GM10248 (cell line): ENCODE data around the gene GRAMD1B.
A peak's percentile ranks its signal among the peaks of the same experiment; 100 is the strongest.

ENCODE experiments used
- CTCF ChIA-PET: fragments of 300-600 bp; sonication (Branson Sonifier 250); formaldehyde crosslinking; extraction: SDS; loops from one replicate; lab custom pipeline; 2021; ENCODE audit warnings: antibody characterized with exemption; lab: Yijun Ruan, JAX
- POLR2A ChIA-PET: fragments of 350-650 bp; sonication (Branson Sonifier 250); formaldehyde crosslinking; extraction: SDS; loops from one replicate; lab custom pipeline; 2020; ENCODE audit warnings: antibody characterized with exemption; lab: Yijun Ruan, JAX
- DNase-seq: peaks from one replicate; pipeline ENCODE4 v3.0.0; 2012; ENCODE audit errors: extremely low spot score
- TF ChIP-seq, protein P1 (sequence below): IDR thresholded peaks from 2 replicates; pipeline ENCODE4 v1.5.1; 2012; ENCODE audit warnings: mild to moderate bottlenecking, low read depth; ENCODE audit errors: extremely low read depth, missing control alignments, control extremely low read depth

The GRAMD1B gene

DNA sequence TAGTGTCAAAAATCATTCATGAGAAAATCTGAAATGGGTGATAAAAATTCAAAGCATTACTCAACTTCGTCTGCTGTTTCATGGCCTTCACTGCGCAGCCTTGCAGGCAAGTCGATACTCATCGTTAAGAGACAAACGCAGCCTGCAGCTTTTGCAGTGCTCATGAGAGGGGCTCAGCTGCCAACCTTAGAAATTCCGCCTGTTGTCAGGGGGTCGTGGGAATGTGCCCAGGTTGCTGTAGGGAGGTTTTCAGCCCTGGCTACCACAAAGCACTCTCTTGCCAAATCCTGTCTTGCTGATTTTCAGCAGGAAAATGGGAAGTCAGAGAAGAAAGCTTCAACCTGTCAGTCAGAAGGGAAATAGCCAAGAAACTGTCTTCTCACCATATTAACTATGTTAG, 25.4 kb upstream of the GRAMD1B start:
- TF ChIP-seq, protein P1, sequence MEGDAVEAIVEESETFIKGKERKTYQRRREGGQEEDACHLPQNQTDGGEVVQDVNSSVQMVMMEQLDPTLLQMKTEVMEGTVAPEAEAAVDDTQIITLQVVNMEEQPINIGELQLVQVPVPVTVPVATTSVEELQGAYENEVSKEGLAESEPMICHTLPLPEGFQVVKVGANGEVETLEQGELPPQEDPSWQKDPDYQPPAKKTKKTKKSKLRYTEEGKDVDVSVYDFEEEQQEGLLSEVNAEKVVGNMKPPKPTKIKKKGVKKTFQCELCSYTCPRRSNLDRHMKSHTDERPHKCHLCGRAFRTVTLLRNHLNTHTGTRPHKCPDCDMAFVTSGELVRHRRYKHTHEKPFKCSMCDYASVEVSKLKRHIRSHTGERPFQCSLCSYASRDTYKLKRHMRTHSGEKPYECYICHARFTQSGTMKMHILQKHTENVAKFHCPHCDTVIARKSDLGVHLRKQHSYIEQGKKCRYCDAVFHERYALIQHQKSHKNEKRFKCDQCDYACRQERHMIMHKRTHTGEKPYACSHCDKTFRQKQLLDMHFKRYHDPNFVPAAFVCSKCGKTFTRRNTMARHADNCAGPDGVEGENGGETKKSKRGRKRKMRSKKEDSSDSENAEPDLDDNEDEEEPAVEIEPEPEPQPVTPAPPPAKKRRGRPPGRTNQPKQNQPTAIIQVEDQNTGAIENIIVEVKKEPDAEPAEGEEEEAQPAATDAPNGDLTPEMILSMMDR = no peak
- POLR2A ChIA-PET = no interaction called here
- CTCF ChIA-PET = interaction anchor here (1.0 to 8.5 kb wide), 5 partner anchors 9 to 107 kb away, joined by 3 to 131 read pairs (median 49); no protein-coding TSS in a partner anchor
- DNase-seq = no peak

DNA sequence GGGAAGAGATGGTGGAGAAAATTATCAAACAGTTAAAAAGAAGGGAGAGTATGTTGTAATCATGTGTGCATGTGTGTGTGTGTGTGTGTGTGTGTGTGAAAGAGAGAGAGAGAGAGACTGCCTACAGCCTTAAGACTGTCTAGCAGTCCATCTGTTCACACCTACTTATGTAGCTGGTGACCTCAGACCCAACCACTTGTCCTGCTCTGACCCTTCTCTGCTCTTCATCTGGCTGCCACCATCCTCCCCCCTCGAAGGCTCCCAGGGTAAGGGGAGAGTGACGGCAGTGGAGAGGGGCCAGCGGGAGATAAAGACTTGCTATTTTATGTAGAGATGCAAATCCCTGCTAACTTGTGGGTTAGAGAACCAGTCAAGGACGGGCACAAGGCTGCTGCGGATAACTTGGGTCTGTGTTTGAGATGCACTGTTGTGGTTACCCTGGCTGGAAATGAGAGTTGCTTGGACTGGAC, 24.9 kb upstream of the GRAMD1B start:
- TF ChIP-seq, protein P1 = no peak
- CTCF ChIA-PET = interaction anchor here (1.0 to 8.5 kb wide), 5 partner anchors 9 to 107 kb away, joined by 3 to 131 read pairs (median 49); no protein-coding TSS in a partner anchor
- DNase-seq = no peak
- POLR2A ChIA-PET = no interaction called here

DNA sequence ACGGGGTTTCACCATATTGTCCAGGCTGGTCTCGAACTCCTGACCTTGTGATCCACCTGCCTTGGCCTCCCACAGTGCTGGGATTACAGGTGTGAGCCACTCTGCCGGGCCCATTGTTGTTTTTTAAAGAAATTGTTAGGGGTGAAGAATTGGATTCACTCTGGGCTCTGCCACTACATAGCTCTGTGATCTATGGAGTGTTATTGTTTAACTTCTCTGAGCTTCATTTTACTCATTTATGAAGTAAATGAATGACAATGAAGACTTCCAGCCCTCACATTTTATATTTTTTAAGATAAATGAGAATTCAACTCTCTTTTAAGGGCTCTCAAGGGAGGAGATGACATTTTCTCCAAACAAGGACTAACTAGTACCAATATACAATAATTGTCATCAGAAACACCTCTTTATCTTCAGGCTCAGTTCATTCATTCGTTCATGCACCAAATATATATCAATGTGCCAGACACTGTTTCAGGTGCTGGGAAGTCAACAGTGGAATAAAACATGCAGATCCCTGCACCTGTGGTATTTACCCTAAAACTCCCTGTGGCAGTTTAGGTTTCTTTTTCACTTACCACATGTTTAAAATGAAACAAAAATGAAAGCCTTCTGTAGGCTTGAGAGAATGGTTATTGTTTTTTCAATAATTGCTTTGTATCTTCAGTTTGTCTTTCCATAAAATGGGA, 23.5 kb upstream of the GRAMD1B start:
- POLR2A ChIA-PET = interaction anchor here (0.6 to 0.7 kb wide), 2 partner anchors 13 to 18 kb away, joined by 4 to 5 read pairs; no protein-coding TSS in a partner anchor
- TF ChIP-seq, protein P1 = no peak
- CTCF ChIA-PET = interaction anchor here (0.9 to 8.5 kb wide), 42 partner anchors 11 to 174 kb away, joined by 3 to 131 read pairs (median 7); partner anchors contain the start of gene GRAMD1B
- no peak for DNase-seq

DNA sequence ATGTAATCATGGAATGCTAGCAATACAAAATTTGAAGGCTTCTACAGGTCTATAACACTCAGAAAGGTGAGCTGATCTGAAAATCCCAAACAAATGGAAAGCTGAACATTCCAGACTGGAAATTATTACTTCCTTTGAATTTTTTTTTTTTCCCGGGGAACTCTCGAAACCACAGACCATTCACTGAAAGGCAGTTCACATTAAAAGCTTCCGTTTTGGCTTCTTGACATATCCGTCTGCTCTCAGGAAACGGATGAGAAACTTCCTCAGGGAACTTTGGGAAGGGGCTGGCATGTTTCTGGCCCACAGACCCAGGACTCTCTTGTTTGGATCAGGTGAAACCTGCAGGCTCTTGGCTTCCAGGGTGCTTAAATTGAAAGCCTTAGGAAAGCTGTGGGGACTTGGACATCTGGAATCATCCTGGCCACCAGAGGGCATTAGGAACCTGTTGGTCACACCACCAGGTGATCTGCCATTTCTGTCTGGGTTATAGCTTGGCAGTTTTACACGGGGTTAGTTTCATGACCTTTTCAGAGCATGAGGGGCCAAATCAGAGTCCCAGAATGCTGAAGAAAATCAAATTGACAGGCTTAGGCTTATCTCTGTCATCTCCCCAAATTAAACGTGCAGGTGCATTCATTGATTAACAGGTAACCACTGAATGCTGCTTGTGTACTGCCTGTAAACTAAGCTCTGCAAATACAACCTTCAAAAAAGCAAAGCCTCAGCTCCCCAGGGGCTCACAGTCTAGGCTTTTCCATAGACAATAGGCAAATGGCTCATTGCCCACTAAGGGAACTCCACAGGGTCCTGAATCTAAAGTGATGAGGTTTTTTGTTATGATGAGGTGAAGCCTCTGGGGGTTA, 22.7 kb upstream of the GRAMD1B start:
- peak; percentile 44 for DNase-seq
- TF ChIP-seq, protein P1 = peak; percentile 68
- ChIA-PET CTCF (interaction anchor here (0.7 to 8.5 kb wide), 59 partner anchors 10 to 301 kb away, joined by 3 to 131 read pairs (median 5); partner anchors contain the start of gene GRAMD1B), POLR2A (interaction anchor here (0.6 kb wide), 1 partner anchor 19 kb away, joined by 5 read pairs; no protein-coding TSS in a partner anchor)

DNA sequence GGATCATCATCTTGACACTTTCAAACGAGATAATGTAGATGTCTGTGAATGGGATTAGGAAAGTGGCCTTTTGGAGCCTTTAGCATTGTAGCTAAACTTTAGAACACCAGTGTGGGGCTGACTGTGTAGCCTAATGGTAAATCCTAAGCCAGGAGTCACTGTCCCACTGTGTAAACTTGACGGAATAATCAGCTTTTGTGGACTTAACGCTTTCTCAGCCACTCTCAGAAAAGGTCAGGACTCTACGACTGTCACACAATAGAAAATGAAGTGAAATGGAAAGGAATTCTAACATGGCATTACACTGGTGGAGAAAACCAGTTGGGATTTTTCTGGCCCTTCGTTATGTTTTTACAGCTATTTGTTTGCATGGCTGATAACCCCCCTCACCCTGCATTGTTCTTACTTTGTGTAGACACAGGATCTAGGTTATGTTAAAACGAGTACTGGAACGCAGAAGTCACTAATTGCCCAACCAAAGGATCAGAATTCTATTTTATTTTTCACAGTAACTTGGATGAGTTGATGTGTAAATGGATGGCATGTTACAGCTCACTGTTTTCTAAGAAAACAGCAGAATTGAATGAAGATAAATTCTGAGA, 22.0 kb upstream of the GRAMD1B start:
- ChIA-PET POLR2A (no interaction called here), CTCF (interaction anchor here (0.7 to 8.5 kb wide), 58 partner anchors 10 to 300 kb away, joined by 3 to 131 read pairs (median 5); partner anchors contain the start of gene GRAMD1B)
- no peak for DNase-seq
- TF ChIP-seq, protein P1 = no peak
